HG02571 (cell line): ENCODE results near the gene PNMT.
A peak's percentile ranks its signal among the peaks of the same experiment; 100 is the strongest.

ENCODE experiments used
- ATAC-seq: cut with Tn5 transposase; IDR thresholded peaks from one replicate; pipeline ENCODE4 v1.9.1; 2021; ENCODE audit warnings: mild to moderate bottlenecking, moderate library complexity; ENCODE audit not compliant: unreplicated experiment

The PNMT gene

DNA sequence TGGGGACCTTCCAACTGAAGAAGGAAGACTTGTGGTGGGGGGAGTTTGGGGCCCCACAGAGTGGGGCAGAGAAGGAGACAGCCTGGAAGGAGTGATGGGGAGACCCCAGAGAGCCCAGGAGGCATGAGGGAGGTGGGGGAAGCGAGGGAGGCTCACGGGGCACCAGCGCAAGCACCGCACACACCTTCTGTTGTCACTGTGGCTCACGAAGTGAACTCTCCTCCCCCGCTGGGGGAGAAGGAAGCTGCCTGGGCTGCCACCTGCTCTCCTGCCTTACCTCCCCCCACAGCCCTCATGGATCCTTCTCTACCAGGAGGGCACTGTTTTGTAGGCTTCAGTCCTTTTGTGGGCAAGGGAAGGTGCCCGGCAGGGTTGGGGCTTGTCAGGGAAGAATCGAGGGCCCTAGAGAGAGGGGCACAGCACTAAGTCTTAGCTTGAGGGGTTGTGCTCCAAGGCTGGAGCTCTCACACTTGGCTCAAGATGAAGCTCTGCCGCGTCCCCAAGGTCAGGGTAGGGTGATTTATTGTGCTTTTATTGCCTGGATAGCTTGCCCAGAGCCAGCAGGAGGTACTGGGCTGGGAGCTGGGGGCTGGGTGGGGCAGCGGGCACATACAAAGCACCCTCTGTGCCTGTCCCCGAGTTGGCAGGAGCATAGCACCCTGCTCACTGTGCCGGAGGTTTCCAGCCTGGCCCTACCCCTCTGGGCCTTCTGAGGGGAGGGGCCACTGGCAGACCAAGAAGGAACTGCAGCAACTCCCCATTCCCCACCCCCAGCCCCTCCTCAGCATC, 35.9 kb upstream of the PNMT start:
- no peak for ATAC-seq

DNA sequence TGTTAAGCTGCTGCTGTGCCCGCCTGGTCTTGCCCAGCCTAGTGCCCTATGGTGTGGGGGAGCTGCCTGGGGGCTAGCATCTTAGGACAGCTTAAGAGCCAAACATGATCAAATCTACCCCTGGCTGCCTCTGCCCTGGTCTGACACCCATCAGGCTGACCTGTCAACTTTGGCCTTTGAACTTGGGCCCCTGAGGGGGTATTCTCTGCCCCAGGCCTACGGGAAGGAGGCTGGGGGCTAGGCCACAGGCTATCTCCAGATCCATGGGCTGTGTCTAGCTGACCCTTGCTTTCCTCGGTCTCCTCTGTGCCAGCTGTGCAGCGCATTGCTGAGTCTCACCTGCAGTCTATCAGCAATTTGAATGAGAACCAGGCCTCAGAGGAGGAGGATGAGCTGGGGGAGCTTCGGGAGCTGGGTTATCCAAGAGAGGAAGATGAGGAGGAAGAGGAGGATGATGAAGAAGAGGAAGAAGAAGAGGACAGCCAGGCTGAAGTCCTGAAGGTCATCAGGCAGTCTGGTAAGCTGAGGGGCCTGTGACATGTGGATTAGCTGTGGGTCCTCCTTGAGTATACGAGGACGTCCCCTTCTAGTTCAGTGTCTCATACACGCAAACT, 34.6 kb upstream of the PNMT start:
- ATAC-seq, result no peak

DNA sequence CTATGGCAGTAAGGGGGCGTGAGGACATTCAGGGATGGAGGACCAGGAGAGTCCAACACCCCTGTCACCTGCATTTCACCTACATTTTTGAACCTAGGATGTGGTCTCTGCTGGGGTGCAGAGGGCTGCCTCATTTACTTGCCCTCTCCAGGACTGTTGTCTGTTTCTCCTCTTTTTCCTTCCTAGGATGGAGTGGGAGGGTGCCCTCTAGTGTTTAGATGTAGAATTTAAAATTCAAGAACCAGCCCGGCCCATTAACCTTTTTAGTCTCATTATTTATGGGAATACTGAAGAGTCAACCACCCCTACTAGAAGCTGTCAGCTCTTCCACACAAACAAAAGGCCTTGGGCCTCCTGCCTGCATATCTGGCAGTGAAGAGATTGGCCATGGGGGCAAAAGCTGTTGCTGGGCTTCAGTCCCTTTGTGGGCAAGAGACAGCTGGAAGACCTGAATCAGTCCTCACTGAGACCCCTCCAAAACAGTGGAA, 33.8 kb upstream of the PNMT start:
- no peak for ATAC-seq

DNA sequence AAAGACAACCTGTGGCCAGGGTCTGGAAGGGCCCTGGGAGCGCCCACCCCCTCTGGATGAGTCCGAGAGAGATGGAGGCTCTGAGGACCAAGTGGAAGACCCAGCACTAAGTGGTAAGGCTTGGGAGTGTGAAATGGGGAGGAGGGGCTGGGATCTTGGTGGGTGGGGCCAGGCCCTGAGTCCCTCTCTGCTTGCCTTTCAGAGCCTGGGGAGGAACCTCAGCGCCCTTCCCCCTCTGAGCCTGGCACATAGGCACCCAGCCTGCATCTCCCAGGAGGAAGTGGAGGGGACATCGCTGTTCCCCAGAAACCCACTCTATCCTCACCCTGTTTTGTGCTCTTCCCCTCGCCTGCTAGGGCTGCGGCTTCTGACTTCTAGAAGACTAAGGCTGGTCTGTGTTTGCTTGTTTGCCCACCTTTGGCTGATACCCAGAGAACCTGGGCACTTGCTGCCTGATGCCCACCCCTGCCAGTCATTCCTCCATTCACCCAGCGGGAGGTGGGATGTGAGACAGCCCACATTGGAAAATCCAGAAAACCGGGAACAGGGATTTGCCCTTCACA, 32.6 kb upstream of the PNMT start:
- ATAC-seq, result no peak

DNA sequence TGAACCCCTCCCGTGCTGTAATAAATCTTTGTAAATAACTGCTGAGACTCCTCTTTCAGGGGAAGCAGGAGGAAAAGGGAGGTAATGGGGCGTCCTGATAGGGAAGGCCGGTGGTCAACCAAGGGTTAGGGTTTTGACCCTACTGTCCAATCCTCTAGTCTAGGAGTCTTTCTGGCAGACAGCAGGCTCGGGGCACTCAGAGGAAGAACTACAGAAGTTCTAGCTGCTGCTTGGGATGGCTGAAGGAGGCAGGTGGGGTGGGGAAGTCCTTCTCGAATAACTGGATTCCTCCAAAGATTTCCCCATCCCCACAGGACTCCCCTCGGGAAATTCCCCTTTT, 31.7 kb upstream of the PNMT start:
- ATAC-seq, result peak; percentile 6

DNA sequence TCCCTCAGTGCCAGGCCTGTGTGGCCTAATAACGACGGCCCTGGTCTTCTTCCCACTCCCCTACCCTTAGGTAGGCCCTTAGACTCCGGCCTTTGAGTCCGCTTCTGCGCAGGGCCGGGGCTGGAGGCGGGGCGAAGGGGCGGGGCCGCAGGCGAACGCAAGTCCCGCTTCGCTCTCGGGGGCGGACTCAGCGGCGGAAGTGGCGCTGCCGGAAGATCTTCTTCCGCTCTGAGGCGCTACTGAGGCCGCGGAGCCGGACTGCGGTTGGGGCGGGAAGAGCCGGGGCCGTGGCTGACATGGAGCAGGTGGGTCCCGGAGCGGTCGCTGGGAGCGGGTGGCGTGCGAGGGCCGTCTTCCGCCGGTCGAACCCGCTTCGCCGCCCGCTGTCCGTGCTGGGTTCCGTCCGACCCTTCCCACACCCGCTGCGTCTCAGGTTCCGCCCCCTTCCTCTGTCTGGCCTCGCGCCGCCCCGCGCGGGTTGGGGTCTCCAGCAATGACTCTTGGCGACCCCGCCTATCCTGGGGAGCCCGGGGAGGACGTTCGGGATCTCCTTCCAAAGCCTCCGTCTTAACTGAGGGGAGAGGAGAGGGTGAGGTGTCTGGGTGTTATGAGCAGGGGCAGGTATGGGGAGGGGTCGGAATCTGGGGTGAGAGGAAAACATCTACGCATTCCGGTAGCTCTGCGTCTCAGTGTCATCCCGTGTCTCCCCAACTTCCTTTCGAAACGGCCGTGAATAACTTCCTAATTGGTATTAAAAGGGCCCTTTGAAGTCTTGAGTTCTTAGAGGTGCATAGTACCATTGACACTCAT, 31.1 kb upstream of the PNMT start, which contains the start of gene STARD3:
STARD3 (plus strand) TSS at position 218 of the 810 bp plus-strand sequence. CDS start 16,388 bp downstream, outside the sequence.
- peak; percentile 78 for ATAC-seq

DNA sequence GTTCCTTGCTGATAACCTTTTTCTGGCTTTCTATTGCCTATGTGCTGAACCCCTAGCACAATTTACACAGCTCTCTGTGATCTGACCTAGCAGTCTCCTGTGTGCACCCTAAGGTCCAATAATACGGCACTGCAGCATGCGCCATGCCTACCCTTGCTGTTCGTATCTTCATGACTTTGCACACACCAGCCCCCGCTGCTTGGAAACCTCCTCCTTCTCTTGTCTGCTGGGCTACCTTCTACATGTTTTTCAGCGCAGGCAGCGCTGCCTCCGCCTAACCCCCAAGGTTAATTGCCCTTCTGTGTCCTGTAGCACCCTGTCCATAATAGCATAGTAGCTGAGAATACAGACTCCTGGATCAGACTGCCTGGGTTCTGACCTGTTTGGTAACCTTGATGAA, 29.9 kb upstream of the PNMT start:
- no peak for ATAC-seq

DNA sequence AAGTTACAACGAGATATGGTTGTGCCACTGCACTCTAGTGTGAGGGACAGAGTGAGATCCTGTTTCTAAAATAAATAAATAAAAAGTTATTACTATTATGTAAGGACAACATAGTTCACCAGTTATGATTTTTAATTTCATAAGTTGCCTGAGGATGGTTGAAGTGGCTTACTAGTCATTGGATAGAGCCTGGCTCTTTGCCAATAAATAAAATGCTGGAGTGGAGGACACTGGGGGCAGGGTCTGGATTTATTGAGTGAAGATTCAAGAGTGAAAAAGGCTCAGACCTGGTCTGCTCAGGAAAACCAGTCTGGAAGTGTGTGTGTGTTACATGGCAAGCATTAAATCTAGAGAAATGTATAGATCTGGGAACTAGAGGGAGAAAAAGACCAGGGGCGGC, 29.2 kb upstream of the PNMT start:
- ATAC-seq, result no peak

DNA sequence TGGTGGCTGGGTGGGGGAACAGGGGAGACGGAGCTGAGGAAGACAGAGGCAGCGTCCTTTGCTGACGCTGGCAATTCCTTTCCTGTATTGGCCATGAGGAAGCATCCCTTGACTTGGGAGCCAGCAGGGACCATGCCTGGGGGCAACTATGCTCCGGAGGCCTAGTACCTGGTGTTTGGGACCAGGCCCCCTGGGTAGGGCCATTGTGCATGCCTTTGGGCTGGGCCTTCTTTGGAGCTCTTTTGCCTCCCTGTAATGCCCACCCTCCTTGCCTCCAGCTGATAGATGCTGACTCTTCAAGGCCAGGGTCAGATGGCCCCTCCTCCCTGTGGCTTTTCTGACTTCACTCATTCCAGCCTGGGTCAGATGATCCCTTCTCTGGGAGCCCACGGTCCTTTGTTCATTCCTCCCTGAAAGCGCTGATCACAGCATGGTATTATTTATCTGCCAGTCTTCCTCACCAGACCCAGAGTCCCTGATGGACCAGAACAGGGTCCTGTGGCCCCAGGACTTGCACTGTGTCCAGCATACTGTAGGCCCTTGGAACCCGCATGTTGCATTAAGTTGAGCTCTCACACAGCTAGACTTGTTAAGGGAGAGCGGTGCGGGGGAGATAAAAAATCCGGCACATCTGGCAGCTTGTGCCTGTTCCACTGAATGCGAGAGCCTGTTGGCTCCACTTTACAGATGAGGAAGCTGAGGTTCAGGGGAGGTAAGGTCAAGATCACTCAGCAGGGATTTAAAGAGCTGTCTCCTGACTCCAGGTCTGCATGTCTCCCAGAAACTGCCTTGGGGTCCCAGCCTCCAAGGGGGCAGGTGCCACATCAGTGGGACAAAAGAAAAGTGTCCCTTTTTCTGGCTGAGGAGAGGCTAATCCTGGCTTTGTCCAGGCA, 28.4 kb upstream of the PNMT start:
- no peak for ATAC-seq

DNA sequence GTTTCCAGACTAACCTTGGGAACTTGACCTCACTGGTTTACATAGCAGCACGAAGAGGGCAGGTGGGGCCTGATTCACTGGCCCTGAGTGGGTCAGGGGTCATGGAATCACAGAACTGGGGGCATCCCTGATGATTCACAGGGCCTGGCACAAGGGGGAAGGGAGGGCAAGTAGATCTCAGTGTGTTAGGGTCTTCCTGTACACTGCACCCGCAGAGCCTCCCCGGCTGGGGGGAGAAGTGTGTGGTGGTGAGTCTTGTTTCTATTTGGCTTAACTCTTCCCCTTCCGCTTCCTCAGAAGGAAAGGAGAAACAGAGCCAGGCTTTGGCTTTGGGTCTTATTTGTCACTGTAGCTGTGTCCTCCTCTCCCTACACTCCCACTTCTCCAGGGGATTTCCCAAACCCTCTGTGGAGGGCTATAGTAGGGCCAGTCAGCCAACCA, 27.6 kb upstream of the PNMT start:
- ATAC-seq, result no peak

DNA sequence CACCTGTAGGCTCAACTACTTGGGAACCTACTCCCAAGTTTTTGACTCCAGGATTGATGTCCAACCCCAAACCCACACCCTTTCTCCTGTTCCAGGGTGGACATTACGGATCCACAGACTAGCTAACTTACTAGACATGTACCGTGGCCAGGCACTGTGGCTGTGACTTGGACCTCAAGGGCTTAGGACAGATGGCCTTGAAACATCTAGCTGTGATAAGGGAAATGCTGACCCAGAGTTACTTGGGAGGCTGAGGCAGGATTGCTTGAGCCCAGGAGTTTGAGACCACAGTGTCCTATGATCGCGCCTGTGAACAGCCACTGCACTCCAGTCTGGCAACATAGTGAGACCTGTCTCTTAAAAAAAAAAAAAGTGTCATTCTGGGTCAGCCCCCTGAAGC, 27.2 kb upstream of the PNMT start:
- no peak for ATAC-seq

DNA sequence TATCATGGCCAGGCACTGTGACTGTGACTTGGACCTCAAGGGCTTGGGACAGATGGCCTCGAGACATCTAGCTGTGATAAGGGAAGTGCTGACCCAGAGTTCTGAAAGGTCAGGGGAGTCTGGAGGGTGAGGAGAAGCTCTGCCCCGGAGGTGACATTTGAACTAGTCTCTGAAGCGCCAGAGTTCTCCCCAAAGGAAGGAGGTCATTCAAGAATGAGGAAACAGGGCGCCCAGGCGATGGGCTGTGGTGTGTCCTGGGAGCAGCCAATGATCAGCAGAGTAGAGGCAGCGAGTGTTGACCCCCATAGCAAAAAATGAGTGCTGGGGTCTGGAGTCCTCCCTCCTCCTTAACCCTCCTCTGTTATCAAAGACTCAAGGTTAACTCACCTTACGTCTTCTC, 26.4 kb upstream of the PNMT start:
- no peak for ATAC-seq

DNA sequence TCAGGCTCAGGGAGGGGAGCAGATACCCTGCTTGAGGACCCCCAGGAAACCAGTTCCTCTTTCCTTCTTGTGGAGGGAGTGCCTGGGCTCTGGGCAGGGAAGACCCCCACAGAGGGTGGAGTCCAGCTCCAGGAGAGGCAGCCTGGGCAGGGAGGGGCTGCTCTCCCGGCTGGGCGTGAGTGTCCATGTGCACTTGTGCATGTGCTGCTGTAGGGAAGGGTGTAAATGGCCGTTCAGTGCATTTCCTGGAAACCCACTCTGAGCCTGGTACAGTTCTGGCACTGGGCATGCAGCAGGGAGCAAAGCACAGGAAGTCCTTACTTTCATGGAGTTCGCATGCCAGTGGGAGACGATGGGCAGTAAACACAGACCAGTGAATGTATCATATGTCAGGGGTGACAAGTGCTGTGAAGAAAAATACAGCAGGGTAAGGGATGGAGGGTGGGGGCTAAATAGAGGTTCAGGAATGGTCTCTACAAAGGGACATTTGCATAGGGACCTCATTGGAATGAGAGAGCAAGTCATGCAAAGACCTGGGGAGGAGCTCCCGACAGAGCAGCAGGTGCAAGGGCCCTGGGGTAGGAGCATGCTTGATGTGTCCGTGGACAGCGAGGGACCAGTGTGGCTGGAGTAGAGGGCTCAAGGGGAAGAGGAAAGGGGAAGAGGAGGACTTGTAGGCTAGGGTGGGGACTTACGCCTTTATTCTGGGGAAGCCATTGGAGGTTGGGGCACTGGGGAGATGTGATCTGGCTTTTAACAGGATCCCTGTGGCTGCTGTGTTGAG, 25.8 kb upstream of the PNMT start:
- no peak for ATAC-seq

DNA sequence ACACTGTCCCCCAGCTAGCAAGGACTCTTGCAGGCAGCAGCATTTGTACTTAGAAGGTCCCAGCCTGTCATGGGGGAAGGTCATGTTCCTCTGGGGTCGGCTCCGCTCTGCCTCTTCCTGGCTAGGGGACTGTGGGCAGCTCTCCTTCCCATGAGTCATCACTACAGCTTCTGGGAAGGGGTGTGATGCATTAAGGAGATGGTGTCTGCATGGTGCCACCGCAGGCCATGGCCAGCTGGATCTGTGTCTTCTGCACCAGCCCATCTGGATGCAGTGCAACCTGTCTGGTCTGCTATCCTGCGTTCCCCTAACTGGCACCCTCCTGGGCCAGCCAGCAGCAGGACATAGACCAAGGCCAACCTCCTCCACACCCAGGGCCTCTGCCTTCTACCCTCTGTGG, 25.0 kb upstream of the PNMT start:
- ATAC-seq, result no peak

DNA sequence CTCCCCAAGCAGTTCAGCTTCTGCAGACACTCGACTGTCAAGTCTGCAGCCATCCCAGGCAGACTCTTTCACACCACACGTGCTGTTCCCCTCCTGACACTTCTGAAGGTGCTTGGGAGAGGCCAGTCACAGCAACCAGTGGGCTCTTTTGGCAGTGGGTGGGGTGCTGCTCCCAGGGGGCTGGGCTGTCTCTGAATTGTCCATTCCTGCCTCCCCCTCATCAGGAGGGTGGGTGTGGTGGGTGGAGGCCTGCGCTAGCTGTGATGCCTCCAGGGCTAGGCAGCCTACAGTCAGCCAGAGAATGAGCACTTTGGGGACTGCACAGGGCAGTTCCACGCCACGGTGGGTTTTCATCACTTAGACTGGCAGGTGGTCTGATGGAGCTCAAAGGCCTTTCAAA, 21.0 kb upstream of the PNMT start:
- ATAC-seq, result no peak

DNA sequence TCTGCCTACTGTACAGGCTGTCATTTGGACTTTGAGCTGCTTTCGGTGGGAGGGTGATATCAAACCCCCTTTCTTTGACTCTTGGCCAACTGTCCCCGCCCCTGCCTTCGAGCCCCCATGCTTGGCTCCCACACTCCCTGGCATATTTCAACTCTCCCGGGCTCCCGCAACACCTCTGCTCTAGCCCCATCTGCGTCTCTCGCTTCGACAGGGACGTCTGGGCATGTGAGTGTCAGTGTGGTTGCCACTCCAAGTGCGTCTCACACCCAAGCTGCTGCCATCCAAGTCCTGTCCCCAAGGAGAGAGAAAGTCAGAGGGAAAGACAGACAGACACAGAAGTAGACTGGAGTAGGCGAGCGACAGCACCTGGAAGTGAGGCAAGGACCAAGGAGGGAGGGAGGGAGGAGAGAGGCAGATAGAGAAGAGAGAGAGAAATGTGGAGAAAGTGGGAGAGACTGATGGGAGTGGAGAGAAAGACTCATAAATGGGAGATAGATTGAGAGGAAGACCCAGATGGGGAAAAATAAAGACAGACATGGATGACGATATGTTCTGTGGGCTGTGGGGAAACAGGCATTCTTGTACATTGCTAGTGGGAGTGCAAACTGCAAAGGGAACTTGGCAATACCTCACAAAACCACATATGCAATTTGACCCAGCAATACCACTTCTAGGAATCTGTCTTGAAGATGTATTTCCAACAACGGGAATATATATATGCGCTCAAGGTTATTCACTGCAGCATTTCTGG, 19.5 kb upstream of the PNMT start:
- ATAC-seq, result no peak

DNA sequence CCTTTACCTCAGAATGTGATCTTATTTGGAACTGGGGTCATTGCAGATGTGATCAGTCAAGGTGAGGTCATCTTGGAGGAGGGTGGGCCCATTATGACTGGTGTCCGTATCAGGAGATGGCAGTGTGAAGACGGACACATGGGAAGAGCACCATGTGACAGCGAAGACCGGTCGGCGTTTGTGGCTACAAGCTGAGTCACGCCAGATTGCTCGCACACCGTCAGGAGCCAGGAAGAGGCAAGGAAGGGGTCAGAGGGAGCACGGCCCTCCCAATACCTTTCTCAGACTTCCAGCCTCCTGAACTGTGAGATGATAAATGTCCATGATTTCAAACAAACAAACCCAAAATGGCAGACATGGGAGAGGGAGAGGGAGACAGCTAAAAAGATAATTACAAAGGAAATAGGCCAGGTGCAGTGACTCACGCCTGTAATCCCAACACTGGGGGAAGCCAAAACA, 18.1 kb upstream of the PNMT start:
- no peak for ATAC-seq

DNA sequence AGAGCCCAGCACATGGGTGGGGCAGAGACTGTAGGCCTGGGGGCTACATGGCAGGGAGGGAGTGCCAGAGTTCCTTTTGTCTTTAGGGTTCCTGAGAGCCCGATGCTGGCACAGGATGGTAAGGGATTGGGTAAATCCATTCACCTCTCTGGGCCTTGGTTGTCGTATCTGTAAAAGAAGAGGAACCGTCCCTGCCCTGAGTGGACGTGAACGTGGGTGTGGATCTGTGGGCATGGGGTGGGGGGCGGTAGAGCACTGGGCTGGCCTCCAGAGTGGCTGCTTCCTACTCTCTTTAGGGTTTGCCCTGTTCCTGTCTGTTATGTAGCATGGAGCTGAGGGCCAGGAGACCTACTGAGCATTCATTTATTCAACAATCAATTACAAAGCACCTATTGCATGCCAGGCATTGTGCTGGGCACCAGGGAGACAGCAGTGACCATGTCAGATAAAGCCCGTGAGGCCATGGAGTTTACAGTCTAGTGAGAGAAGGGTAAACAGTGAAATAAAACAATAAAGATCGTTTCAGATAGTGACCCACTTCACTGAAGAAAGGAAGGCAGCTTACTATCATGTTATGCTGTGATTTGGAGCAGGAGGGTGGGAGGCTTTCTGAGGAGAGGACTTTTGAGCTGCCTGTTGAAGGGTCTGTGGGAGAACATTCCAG, 16.2 kb upstream of the PNMT start:
- ATAC-seq, result no peak
